HCT116 (cell line): Measurements from ENCODE around the gene IL17A. TPM values are rescaled to one million over a fixed set of nuclear protein-coding genes. Genes with fewer than 3 reads are reported as not detected.

Experiments
- ATAC-seq: fragments of 200-7000 bp; cut with Tn5 transposase; 2 replicates; pipeline ENCODE4 v1.9.1; 2020; ENCODE audit warnings: mild to moderate bottlenecking, moderate library complexity
- BruUV-seq: library from RNA; stranded (reverse); fragments of 400-500 nt; replicated peaks from 2 replicates; lab custom pipeline; 2021; lab: Mats Ljungman, UMichigan
- CTCF ChIA-PET: fragments of 300-600 bp; sonication (Branson Sonifier 250); formaldehyde crosslinking; loops from one replicate; lab custom pipeline; 2021; ENCODE audit warnings: antibody characterized with exemption; lab: Charles Lee
- POLR2A ChIA-PET: fragments of 300-600, 350-600 bp; sonication (Branson Sonifier 250); formaldehyde crosslinking; loops from one replicate; lab custom pipeline; 2021; ENCODE audit warnings: antibody characterized with exemption; lab: Charles Lee
- RAD21 ChIA-PET, 2 experiments: fragments of 300-600 bp; sonication (Branson Sonifier 250); formaldehyde crosslinking; loops; one replicate each; lab custom pipeline; 2023; ENCODE audit warnings: low total read pairs in 2 of 2; ENCODE audit not compliant: uncharacterized antibody in 2 of 2, unreplicated experiment in 2 of 2, low non-redundant PET in 1 of 2; lab: Charles Lee
- DNase-seq: peaks from one replicate; pipeline ENCODE4 v3.0.0-alpha.2; 2010; ENCODE audit warnings: low read depth, low spot score
- H2AFZ ChIP-seq: fragments of 200-600 bp; shearing (Covaris generic), sonication (generic); 2 replicates; pipeline ENCODE4 v1.6.1; 2017; ENCODE audit warnings: low read depth, mixed run types, mixed read lengths, antibody characterized with exemption, low read length; ENCODE audit not compliant: poor library complexity, severe bottlenecking
- H3K27ac ChIP-seq: 2 replicates; pipeline ENCODE4 v1.5.1; 2012; ENCODE audit warnings: low read depth, low read length
- H3K27me3 ChIP-seq: fragments of 200-600 bp; sonication (generic); 2 replicates; pipeline ENCODE4 v1.6.1; 2016; ENCODE audit warnings: mixed run types, low read length, mixed read lengths; ENCODE audit not compliant: insufficient read depth
- H3K36me3 ChIP-seq, 2 experiments: fragments of 200-500 bp in 1 of 2; fragments of 200-600 bp in 1 of 2; sonication (Bioruptor generic) in 1 of 2; sonication (generic) in 1 of 2; 2 replicates each; pipeline versions ENCODE4 v1.5.1 to v1.6.1; 2014 to 2016; ENCODE audit warnings: low read length in 2 of 2, inconsistent platforms in 1 of 2, mixed read lengths in 1 of 2, mixed run types in 1 of 2; ENCODE audit not compliant: insufficient read depth in 2 of 2, control insufficient read depth in 1 of 2
- H3K4me1 ChIP-seq, 2 experiments: fragments of 200-600 bp in 1 of 2; sonication (generic) in 1 of 2; 2 replicates each; pipeline versions ENCODE4 v1.5.1 to v1.6.1; 2012 to 2017; ENCODE audit warnings: low read length in 2 of 2, inconsistent platforms in 1 of 2, mild to moderate bottlenecking in 1 of 2, mixed read lengths in 1 of 2, mixed run types in 1 of 2, moderate library complexity in 1 of 2; ENCODE audit not compliant: insufficient read depth in 2 of 2, control insufficient read depth in 1 of 2
- H3K4me2 ChIP-seq: fragments of 200-600 bp; sonication (generic); 2 replicates; pipeline ENCODE4 v1.6.1; 2017; ENCODE audit warnings: mixed run types, low read length, mixed read lengths
- H3K4me3 ChIP-seq, 2 experiments: fragments of 200-600 bp in 1 of 2; sonication (generic) in 1 of 2; replicated peaks in 1 of 2; 2 replicates each; pipeline ENCODE4 v1.5.1; 2011 to 2016; ENCODE audit warnings: low read length in 2 of 2, control low read depth in 1 of 2, low read depth in 1 of 2, mild to moderate bottlenecking in 1 of 2, mixed read lengths in 1 of 2, mixed run types in 1 of 2
- H3K79me2 ChIP-seq: fragments of 200-600 bp; sonication (generic); 2 replicates; pipeline ENCODE4 v1.6.1; 2017; ENCODE audit warnings: mild to moderate bottlenecking, mixed run types, low read length, moderate library complexity, mixed read lengths; ENCODE audit not compliant: insufficient read depth
- H3K9ac ChIP-seq: fragments of 200-600 bp; sonication (generic); 2 replicates; pipeline ENCODE4 v1.6.1; 2016; ENCODE audit warnings: low read length, mixed read lengths
- H3K9me2 ChIP-seq: fragments of 200-600 bp; sonication (generic), shearing (Covaris generic); 2 replicates; pipeline ENCODE4 v1.6.1; 2017; ENCODE audit warnings: mixed run types, mild to moderate bottlenecking, moderate library complexity; ENCODE audit not compliant: insufficient read depth
- H3K9me3 ChIP-seq, 2 experiments: fragments of 200-500 bp in 1 of 2; fragments of 200-600 bp in 1 of 2; sonication (Bioruptor generic) in 1 of 2; sonication (generic) in 1 of 2; 2 replicates each; pipeline ENCODE4 v1.6.1; 2014 to 2017; ENCODE audit warnings: low read length in 2 of 2, mixed read lengths in 2 of 2, inconsistent platforms in 1 of 2, low read depth in 1 of 2, mild to moderate bottlenecking in 1 of 2, mixed run types in 1 of 2, moderate library complexity in 1 of 2; ENCODE audit not compliant: control insufficient read depth in 1 of 2, insufficient read depth in 1 of 2
- H4K20me1 ChIP-seq: fragments of 200-600 bp; sonication (generic), shearing (Covaris generic); 2 replicates; pipeline ENCODE4 v1.6.1; 2017; ENCODE audit warnings: mixed run types, mild to moderate bottlenecking, moderate library complexity; ENCODE audit not compliant: insufficient read depth
- ATF3 ChIP-seq: IDR thresholded peaks from 2 replicates; pipeline ENCODE4 v1.6.1; 2012
- CBX3 ChIP-seq: IDR thresholded peaks from 2 replicates; pipeline ENCODE4 v1.6.1; 2012; ENCODE audit warnings: low read depth
- CEBPB ChIP-seq: IDR thresholded peaks from 2 replicates; pipeline ENCODE4 v1.6.1; 2012; ENCODE audit warnings: low read depth
- EGR1 ChIP-seq: IDR thresholded peaks from 2 replicates; pipeline ENCODE4 v1.6.1; 2012; ENCODE audit warnings: low read depth
- JUND ChIP-seq: IDR thresholded peaks from 2 replicates; pipeline ENCODE4 v1.6.1; 2012
- POLR2AphosphoS5 ChIP-seq: IDR thresholded peaks from 2 replicates; pipeline ENCODE4 v1.6.1; 2011; ENCODE audit warnings: mild to moderate bottlenecking, low read depth, low read length, moderate library complexity
- RAD21 ChIP-seq: IDR thresholded peaks from 2 replicates; pipeline ENCODE4 v1.6.1; 2012; ENCODE audit warnings: low read depth, mild to moderate bottlenecking
- SIN3A ChIP-seq: IDR thresholded peaks from 2 replicates; pipeline ENCODE4 v1.6.1; 2012; ENCODE audit warnings: low read depth
- YY1 ChIP-seq: IDR thresholded peaks from 2 replicates; pipeline ENCODE4 v1.6.1; 2011; ENCODE audit warnings: low read length, low read depth, moderate library complexity, mild to moderate bottlenecking; ENCODE audit not compliant: insufficient replicate concordance; ENCODE audit errors: extremely low read depth
- ZNF274 ChIP-seq: fragments of 200-500 bp; sonication (Bioruptor generic); IDR thresholded peaks from 2 replicates; pipeline ENCODE4 v1.6.1; 2014; ENCODE audit warnings: mild to moderate bottlenecking, low read depth, low read length, inconsistent platforms
- intact Hi-C: fragments of 100-400 bp; cut with micrococcal nuclease; formaldehyde crosslinking; loops from 2 replicates; pipeline ENCODE4 v1.10.0; 2022
- total RNA-seq: library from RNA; stranded (reverse); gene quantifications from one replicate; pipeline ENCODE4 v1.2.1, GENCODE V29; 2021; ENCODE audit not compliant: unreplicated experiment
- TF ChIP-seq, protein P1 (sequence below), 3 experiments: fragments of 200-600 bp in 1 of 3; sonication (generic) in 1 of 3; IDR thresholded peaks in 2 of 3; conservative IDR thresholded peaks in 1 of 3; 2 replicates each; pipeline ENCODE4 v1.5.1; 2012 to 2017; ENCODE audit warnings: low read depth in 2 of 3, low read length in 2 of 3, antibody characterized with exemption in 1 of 3, borderline replicate concordance in 1 of 3, control low read depth in 1 of 3, mild to moderate bottlenecking in 1 of 3, mixed read lengths in 1 of 3, mixed run types in 1 of 3, moderate library complexity in 1 of 3; ENCODE audit not compliant: insufficient read depth in 1 of 3

IL17A gene
- total RNA-seq, 1 experiment from 2014 or later = not detected

DNA sequence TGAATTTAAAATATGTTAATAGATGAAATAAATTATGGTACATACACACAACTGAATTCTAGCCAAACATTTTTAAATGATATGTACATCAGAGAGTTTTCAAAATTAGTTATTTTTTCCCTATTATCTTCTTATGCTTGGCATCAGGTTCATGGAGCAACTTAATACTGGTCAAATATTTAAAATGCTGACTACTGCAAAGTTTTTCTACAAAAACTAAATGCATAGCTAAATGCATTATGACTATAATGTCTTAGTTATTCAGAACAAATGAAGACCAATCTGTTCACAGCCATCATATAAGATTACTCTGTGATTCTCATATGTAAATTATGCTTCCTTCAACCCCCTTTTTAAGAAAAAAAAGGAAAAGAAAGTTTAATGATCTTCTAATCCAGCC, 8.2 kb upstream of the IL17A start:
- no TSS peak for BruUV-seq
- H4K20me1 ChIP-seq = no peaks in the 10 kb centered on the region
- CTCF ChIA-PET = no interaction called here

More for the DNA sequence above, 8.2 kb upstream of the IL17A start:
- no peak overlapping the region for H3K27ac ChIP-seq
- no peaks in the 10 kb centered on the region for H3K9me3 ChIP-seq
- H3K27me3 ChIP-seq = 0 out of 2 replicates have a peak, but pooled peaks cover 12% of the 10 kb centered on the region
- H3K79me2 ChIP-seq = no peaks in the 10 kb centered on the region
- no peaks in the 10 kb centered on the region for H3K36me3 ChIP-seq
- DNase-seq = no peak
- TF ChIP-seq, protein P1, sequence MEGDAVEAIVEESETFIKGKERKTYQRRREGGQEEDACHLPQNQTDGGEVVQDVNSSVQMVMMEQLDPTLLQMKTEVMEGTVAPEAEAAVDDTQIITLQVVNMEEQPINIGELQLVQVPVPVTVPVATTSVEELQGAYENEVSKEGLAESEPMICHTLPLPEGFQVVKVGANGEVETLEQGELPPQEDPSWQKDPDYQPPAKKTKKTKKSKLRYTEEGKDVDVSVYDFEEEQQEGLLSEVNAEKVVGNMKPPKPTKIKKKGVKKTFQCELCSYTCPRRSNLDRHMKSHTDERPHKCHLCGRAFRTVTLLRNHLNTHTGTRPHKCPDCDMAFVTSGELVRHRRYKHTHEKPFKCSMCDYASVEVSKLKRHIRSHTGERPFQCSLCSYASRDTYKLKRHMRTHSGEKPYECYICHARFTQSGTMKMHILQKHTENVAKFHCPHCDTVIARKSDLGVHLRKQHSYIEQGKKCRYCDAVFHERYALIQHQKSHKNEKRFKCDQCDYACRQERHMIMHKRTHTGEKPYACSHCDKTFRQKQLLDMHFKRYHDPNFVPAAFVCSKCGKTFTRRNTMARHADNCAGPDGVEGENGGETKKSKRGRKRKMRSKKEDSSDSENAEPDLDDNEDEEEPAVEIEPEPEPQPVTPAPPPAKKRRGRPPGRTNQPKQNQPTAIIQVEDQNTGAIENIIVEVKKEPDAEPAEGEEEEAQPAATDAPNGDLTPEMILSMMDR (IDR thresholded peaks at IDR 0.05 in 2 of 3, conservative IDR thresholded peaks at IDR 0.05 in 1 of 3; ENCODE audit: borderline replicate concordance in 1 of 3, insufficient read depth in 1 of 3, low read depth in 2 of 3, low read length in 2 of 3) = no peak
- TF ChIP-seq CBX3 (no peak), ZNF274 (no peak), JUND (no peak), POLR2AphosphoS5 (no peak), CEBPB (no peak), ATF3 (no peak), EGR1 (no peak), RAD21 (no peak), SIN3A (no peak), YY1 (no peak)
- no peak overlapping the region for H2AFZ ChIP-seq
- no peaks in the 10 kb centered on the region for H3K4me1 ChIP-seq
- no peak overlapping the region for H3K9ac ChIP-seq
- ChIA-PET POLR2A (no interaction called here), RAD21 (no interaction called here)
- H3K4me3 ChIP-seq = no peak overlapping the region
- ATAC-seq = no peak
- intact Hi-C loops = no loop called here
- no peak overlapping the region for H3K4me2 ChIP-seq
- H3K9me2 ChIP-seq = no peaks in the 10 kb centered on the region
